ENCODE data around the gene TXLNB.

TXLNB gene

DNA sequence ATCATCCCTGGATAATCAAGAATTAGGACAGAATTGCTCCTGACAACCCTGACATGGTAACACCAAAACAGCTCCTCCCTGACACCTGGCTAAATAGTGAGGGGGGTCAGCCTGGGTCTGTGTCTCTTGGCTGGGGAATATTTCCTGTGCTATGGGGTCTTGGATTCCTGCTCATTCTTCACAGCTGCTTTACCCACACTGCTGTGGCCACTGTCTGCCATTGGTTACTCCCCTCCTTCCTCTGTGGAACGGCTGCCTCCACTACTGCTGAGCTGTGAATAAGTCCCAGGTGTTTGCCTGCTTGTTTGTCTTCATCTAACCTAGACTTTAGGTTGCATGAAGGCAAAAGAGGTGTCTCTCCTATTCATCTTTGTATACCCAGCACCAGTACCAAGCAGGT is 33.9 kb upstream of the TXLNB start:
- Histone ChIP-seq H3K27ac (ENCODE audit: extremely low read depth, low read depth, low read length) (no peak overlapping the region), H3K36me3 (ENCODE audit: control insufficient read depth in 2 of 2, insufficient read depth in 1 of 2, low read length in 2 of 2) (no peaks in the 10 kb centered on the region), H3K9me3 (ENCODE audit: control insufficient read depth, insufficient read depth, low read depth, low read length) (no peaks in the 10 kb centered on the region), H3K4me1 (ENCODE audit: control insufficient read depth, insufficient read depth, low read length) (no peaks in the 10 kb centered on the region), H3K4me3 (ENCODE audit: low read depth, low read length) (no peak overlapping the region)
- TF ChIP-seq ZBTB7A (tag by site-specific recombination; IDR thresholded peaks at IDR 0.05; ENCODE audit: low read depth) (no peak), ZNF629 (tag by site-specific recombination; IDR thresholded peaks at IDR 0.05) (no peak), KLF8 (tag by site-specific recombination; IDR thresholded peaks at IDR 0.05) (no peak), MZF1 (tag by site-specific recombination; IDR thresholded peaks at IDR 0.05; ENCODE audit: borderline replicate concordance) (no peak), ZNF830 (tag by site-specific recombination; IDR thresholded peaks at IDR 0.05; ENCODE audit: low read depth) (no peak), KLF7 (tag by site-specific recombination; IDR thresholded peaks at IDR 0.05; ENCODE audit: borderline replicate concordance) (no peak), ZSCAN16 (tag by site-specific recombination; IDR thresholded peaks at IDR 0.05) (no peak), ZNF248 (tag by site-specific recombination; IDR thresholded peaks at IDR 0.05) (no peak), ZNF548 (tag by site-specific recombination; IDR thresholded peaks at IDR 0.05) (no peak), SP3 (tag by site-specific recombination; IDR thresholded peaks at IDR 0.05) (no peak), ZNF701 (tag by site-specific recombination; IDR thresholded peaks at IDR 0.05) (no peak), ZNF626 (tag by site-specific recombination; IDR thresholded peaks at IDR 0.05) (no peak), RBAK (tag by site-specific recombination; IDR thresholded peaks at IDR 0.05) (no peak), KLF10 (tag by site-specific recombination; IDR thresholded peaks at IDR 0.05) (no peak)
- TF ChIP-seq, protein P1, sequence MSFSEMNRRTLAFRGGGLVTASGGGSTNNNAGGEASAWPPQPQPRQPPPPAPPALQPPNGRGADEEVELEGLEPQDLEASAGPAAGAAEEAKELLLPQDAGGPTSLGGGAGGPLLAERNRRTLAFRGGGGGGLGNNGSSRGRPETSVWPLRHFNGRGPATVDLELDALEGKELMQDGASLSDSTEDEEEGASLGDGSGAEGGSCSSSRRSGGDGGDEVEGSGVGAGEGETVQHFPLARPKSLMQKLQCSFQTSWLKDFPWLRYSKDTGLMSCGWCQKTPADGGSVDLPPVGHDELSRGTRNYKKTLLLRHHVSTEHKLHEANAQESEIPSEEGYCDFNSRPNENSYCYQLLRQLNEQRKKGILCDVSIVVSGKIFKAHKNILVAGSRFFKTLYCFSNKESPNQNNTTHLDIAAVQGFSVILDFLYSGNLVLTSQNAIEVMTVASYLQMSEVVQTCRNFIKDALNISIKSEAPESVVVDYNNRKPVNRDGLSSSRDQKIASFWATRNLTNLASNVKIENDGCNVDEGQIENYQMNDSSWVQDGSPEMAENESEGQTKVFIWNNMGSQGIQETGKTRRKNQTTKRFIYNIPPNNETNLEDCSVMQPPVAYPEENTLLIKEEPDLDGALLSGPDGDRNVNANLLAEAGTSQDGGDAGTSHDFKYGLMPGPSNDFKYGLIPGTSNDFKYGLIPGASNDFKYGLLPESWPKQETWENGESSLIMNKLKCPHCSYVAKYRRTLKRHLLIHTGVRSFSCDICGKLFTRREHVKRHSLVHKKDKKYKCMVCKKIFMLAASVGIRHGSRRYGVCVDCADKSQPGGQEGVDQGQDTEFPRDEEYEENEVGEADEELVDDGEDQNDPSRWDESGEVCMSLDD (tag by site-specific recombination; IDR thresholded peaks at IDR 0.05), result no peak
- TF ChIP-seq, protein P2, sequence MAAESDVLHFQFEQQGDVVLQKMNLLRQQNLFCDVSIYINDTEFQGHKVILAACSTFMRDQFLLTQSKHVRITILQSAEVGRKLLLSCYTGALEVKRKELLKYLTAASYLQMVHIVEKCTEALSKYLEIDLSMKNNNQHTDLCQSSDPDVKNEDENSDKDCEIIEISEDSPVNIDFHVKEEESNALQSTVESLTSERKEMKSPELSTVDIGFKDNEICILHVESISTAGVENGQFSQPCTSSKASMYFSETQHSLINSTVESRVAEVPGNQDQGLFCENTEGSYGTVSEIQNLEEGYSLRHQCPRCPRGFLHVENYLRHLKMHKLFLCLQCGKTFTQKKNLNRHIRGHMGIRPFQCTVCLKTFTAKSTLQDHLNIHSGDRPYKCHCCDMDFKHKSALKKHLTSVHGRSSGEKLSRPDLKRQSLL (tag by site-specific recombination; IDR thresholded peaks at IDR 0.05), result no peak
- TF ChIP-seq, protein P3, sequence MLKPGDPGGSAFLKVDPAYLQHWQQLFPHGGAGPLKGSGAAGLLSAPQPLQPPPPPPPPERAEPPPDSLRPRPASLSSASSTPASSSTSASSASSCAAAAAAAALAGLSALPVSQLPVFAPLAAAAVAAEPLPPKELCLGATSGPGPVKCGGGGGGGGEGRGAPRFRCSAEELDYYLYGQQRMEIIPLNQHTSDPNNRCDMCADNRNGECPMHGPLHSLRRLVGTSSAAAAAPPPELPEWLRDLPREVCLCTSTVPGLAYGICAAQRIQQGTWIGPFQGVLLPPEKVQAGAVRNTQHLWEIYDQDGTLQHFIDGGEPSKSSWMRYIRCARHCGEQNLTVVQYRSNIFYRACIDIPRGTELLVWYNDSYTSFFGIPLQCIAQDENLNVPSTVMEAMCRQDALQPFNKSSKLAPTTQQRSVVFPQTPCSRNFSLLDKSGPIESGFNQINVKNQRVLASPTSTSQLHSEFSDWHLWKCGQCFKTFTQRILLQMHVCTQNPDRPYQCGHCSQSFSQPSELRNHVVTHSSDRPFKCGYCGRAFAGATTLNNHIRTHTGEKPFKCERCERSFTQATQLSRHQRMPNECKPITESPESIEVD (tag by site-specific recombination; IDR thresholded peaks at IDR 0.05), result no peak
- TF ChIP-seq, protein P4, sequence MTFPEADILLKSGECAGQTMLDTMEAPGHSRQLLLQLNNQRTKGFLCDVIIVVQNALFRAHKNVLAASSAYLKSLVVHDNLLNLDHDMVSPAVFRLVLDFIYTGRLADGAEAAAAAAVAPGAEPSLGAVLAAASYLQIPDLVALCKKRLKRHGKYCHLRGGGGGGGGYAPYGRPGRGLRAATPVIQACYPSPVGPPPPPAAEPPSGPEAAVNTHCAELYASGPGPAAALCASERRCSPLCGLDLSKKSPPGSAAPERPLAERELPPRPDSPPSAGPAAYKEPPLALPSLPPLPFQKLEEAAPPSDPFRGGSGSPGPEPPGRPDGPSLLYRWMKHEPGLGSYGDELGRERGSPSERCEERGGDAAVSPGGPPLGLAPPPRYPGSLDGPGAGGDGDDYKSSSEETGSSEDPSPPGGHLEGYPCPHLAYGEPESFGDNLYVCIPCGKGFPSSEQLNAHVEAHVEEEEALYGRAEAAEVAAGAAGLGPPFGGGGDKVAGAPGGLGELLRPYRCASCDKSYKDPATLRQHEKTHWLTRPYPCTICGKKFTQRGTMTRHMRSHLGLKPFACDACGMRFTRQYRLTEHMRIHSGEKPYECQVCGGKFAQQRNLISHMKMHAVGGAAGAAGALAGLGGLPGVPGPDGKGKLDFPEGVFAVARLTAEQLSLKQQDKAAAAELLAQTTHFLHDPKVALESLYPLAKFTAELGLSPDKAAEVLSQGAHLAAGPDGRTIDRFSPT (tag by site-specific recombination; IDR thresholded peaks at IDR 0.05), result no peak
- POLR2A ChIA-PET, result no interaction called here
- CTCF ChIA-PET, result interaction anchor here (0.5 to 1.3 kb wide), 2 partner anchors 19 to 57 kb away, joined by 3 read pairs; no protein-coding TSS in a partner anchor

DNA sequence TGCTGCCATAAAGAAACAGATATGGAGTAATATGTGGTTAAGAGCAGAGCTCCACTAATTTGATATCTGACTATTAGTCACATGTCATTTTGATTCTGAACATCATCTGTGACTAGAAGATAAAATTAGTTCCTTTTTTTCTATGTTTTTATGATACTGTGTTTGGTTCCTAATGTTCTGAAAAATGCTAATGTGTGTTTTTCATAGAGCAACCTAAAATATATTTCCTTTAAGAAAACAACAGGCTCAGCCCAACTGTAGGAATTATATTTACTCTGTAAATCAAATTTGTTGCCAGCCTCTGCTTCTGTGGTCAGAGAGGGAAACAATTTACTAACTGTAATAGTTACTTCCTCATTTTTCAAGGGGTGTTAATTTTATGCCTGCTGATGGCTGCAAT is 33.3 kb upstream of the TXLNB start:
- Histone ChIP-seq H3K9me3 (ENCODE audit: control insufficient read depth, insufficient read depth, low read depth, low read length) (no peaks in the 10 kb centered on the region), H3K27ac (ENCODE audit: extremely low read depth, low read depth, low read length) (no peak overlapping the region), H3K36me3 (ENCODE audit: control insufficient read depth in 2 of 2, insufficient read depth in 1 of 2, low read length in 2 of 2) (no peaks in the 10 kb centered on the region), H3K4me1 (ENCODE audit: control insufficient read depth, insufficient read depth, low read length) (no peaks in the 10 kb centered on the region), H3K4me3 (ENCODE audit: low read depth, low read length) (no peak overlapping the region)
- CTCF ChIA-PET, result interaction anchor here (0.6 to 1.3 kb wide), 2 partner anchors 20 to 106 kb away, joined by 3 read pairs; no protein-coding TSS in a partner anchor
- POLR2A ChIA-PET, result no interaction called here
- TF ChIP-seq GLIS2 (tag by site-specific recombination; IDR thresholded peaks at IDR 0.05) (no peak), GLI2 (tag by site-specific recombination; IDR thresholded peaks at IDR 0.05; ENCODE audit: borderline replicate concordance, low read depth) (no peak), SP7 (tag by site-specific recombination; IDR thresholded peaks at IDR 0.05) (no peak), ZNF140 (tag by site-specific recombination; IDR thresholded peaks at IDR 0.05) (no peak), ZBTB21 (tag by site-specific recombination; IDR thresholded peaks at IDR 0.05) (no peak), ZNF677 (tag by site-specific recombination; IDR thresholded peaks at IDR 0.05) (no peak), HOXA7 (CRISPR knock-in tag; IDR thresholded peaks at IDR 0.05; ENCODE audit: borderline replicate concordance) (no peak), ZNF202 (tag by site-specific recombination; IDR thresholded peaks at IDR 0.05; ENCODE audit: borderline replicate concordance) (no peak)
- TF ChIP-seq, protein P5, sequence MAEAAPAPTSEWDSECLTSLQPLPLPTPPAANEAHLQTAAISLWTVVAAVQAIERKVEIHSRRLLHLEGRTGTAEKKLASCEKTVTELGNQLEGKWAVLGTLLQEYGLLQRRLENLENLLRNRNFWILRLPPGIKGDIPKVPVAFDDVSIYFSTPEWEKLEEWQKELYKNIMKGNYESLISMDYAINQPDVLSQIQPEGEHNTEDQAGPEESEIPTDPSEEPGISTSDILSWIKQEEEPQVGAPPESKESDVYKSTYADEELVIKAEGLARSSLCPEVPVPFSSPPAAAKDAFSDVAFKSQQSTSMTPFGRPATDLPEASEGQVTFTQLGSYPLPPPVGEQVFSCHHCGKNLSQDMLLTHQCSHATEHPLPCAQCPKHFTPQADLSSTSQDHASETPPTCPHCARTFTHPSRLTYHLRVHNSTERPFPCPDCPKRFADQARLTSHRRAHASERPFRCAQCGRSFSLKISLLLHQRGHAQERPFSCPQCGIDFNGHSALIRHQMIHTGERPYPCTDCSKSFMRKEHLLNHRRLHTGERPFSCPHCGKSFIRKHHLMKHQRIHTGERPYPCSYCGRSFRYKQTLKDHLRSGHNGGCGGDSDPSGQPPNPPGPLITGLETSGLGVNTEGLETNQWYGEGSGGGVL (tag by site-specific recombination; IDR thresholded peaks at IDR 0.05), result no peak

All from HEK293 (cell line).